IPS-20b (cell line): Measurements from ENCODE around the gene RHNO1.
A peak's percentile ranks its signal among the peaks of the same experiment; 100 is the strongest.
"Not testable (repeated sequence)": the region's sequence is repeated elsewhere in the genome, so short reads cannot be mapped to it uniquely, and the experiment has no call there.

ENCODE experiments used
- H3K27ac ChIP-seq: one replicate; pipeline ENCODE4 v1.5.1; 2013; ENCODE audit warnings: low read length
- H3K27me3 ChIP-seq: 2 replicates; pipeline ENCODE4 v1.6.1; 2013; ENCODE audit warnings: mild to moderate bottlenecking, low read length, inconsistent platforms; ENCODE audit not compliant: insufficient read depth
- H3K36me3 ChIP-seq: 2 replicates; pipeline ENCODE4 v1.6.1; 2013; ENCODE audit warnings: low read depth, mild to moderate bottlenecking, inconsistent platforms, low read length, moderate library complexity; ENCODE audit not compliant: insufficient read depth
- H3K4me1 ChIP-seq: 2 replicates; pipeline ENCODE4 v1.6.1; 2013; ENCODE audit warnings: mild to moderate bottlenecking, control low read depth, inconsistent platforms, low read length, moderate library complexity; ENCODE audit not compliant: insufficient read depth
- H3K4me3 ChIP-seq: 2 replicates; pipeline ENCODE4 v1.5.1; 2013; ENCODE audit warnings: mild to moderate bottlenecking, low read length, inconsistent platforms
- H3K9ac ChIP-seq: 2 replicates; pipeline ENCODE4 v1.6.1; 2013; ENCODE audit warnings: low read depth, mild to moderate bottlenecking, inconsistent platforms, low read length, moderate library complexity
- H3K9me3 ChIP-seq: 2 replicates; pipeline ENCODE4 v1.6.1; 2013; ENCODE audit warnings: mild to moderate bottlenecking, low read depth, low read length, inconsistent platforms; ENCODE audit not compliant: insufficient read depth

The RHNO1 gene

GRCh38 chr12:2862876-2863275 lies 14.1 kb upstream of the RHNO1 start:
- no peak overlapping the region for H3K27ac ChIP-seq
- peaks cover 95% of the 10 kb centered on the region for H3K36me3 ChIP-seq
- no peak overlapping the region for H3K9ac ChIP-seq
- no peak overlapping the region for H3K4me3 ChIP-seq
- H3K4me1 ChIP-seq = no peaks in the 10 kb centered on the region
- H3K9me3 ChIP-seq = no peaks in the 10 kb centered on the region
- no peaks in the 10 kb centered on the region for H3K27me3 ChIP-seq

- H3K4me1 ChIP-seq = not testable (repeated sequence)
- H3K36me3 ChIP-seq = peaks cover 95% of the 10 kb centered on the region
These were observed 13.6 kb upstream of the RHNO1 start for GRCh38 chr12:2863402-2863801.

GRCh38 chr12:2864198-2864597 lies 12.8 kb upstream of the RHNO1 start:
- Histone ChIP-seq H3K9ac (no peak overlapping the region), H3K4me3 (no peak overlapping the region), H3K4me1 (no peaks in the 10 kb centered on the region), H3K36me3 (peaks cover 95% of the 10 kb centered on the region), H3K27me3 (no peaks in the 10 kb centered on the region), H3K27ac (no peak overlapping the region), H3K9me3 (no peaks in the 10 kb centered on the region)

More at GRCh38 chr12:2863402-2863801, 13.6 kb upstream of the RHNO1 start:
- H3K27ac ChIP-seq, H3K27me3 ChIP-seq, H3K4me3 ChIP-seq, H3K9ac ChIP-seq, H3K9me3 ChIP-seq: not testable (repeated sequence)

- peaks cover 94% of the 10 kb centered on the region for H3K36me3 ChIP-seq
- not testable (repeated sequence) for H3K27me3 ChIP-seq, H3K9ac ChIP-seq, H3K4me3 ChIP-seq, H3K27ac ChIP-seq, H3K9me3 ChIP-seq, H3K4me1 ChIP-seq
These were observed 7.9 kb upstream of the RHNO1 start for GRCh38 chr12:2868986-2869632.

GRCh38 chr12:2876431-2877046 lies 484 bp upstream of the RHNO1 start:
- no peaks in the 10 kb centered on the region for H3K27me3 ChIP-seq
- peak overlapping the region; percentile 96; the same call in 1 of the 2 replicates for H3K9ac ChIP-seq
- H3K27ac ChIP-seq = peak overlapping the region; percentile 19
- H3K9me3 ChIP-seq = no peaks in the 10 kb centered on the region
- H3K36me3 ChIP-seq = peaks cover 51% of the 10 kb centered on the region
- peaks cover 5% of the 10 kb centered on the region; the same call in 1 of the 2 replicates for H3K4me1 ChIP-seq
- H3K4me3 ChIP-seq = peak overlapping the region; percentile 90

GRCh38 chr12:2877953-2878732 lies 1.1 kb downstream of the RHNO1 start:
- peak overlapping the region; percentile 95 for H3K27ac ChIP-seq
- H3K9me3 ChIP-seq = no peaks in the 10 kb centered on the region
- no peaks in the 10 kb centered on the region for H3K27me3 ChIP-seq
- H3K36me3 ChIP-seq = peaks cover 35% of the 10 kb centered on the region
- H3K4me1 ChIP-seq = peaks cover 5% of the 10 kb centered on the region; the same call in 1 of the 2 replicates
- H3K9ac ChIP-seq = peak overlapping the region; percentile 96; the same call in 1 of the 2 replicates
- peak overlapping the region; percentile 90 for H3K4me3 ChIP-seq

GRCh38 chr12:2879853-2880252 lies 2.8 kb downstream of the RHNO1 start:
- Histone ChIP-seq H3K27me3 (no peaks in the 10 kb centered on the region), H3K9me3 (no peaks in the 10 kb centered on the region), H3K36me3 (peaks cover 20% of the 10 kb centered on the region), H3K4me1 (peaks cover 7% of the 10 kb centered on the region; the same call in 1 of the 2 replicates), H3K4me3 (no peak overlapping the region), H3K27ac (no peak overlapping the region), H3K9ac (no peak overlapping the region)

- no peak overlapping the region for H3K9ac ChIP-seq
- H3K9me3 ChIP-seq = no peaks in the 10 kb centered on the region
- H3K27me3 ChIP-seq = no peaks in the 10 kb centered on the region
- H3K27ac ChIP-seq = no peak overlapping the region
- peaks cover 4% of the 10 kb centered on the region; the same call in 1 of the 2 replicates for H3K4me1 ChIP-seq
- peaks cover 50% of the 10 kb centered on the region for H3K36me3 ChIP-seq
- no peak overlapping the region for H3K4me3 ChIP-seq
These were observed 7.8 kb downstream of the RHNO1 start for GRCh38 chr12:2884810-2885209.

GRCh38 chr12:2886768-2887450 lies 9.9 kb downstream of the RHNO1 start:
- Histone ChIP-seq H3K4me1 (peaks cover 4% of the 10 kb centered on the region), H3K9me3 (no peaks in the 10 kb centered on the region), H3K27me3 (no peaks in the 10 kb centered on the region), H3K27ac (no peak overlapping the region), H3K9ac (no peak overlapping the region), H3K36me3 (peaks cover 38% of the 10 kb centered on the region), H3K4me3 (no peak overlapping the region)

GRCh38 chr12:2890001-2890387 lies 13.0 kb downstream of the RHNO1 start:
- peaks cover 38% of the 10 kb centered on the region for H3K36me3 ChIP-seq
- peak overlapping the region; percentile 86 for H3K4me3 ChIP-seq
- peak overlapping the region; percentile 88 for H3K27ac ChIP-seq
- peak overlapping the region; percentile 94 for H3K9ac ChIP-seq
- peaks cover under 1% of the 10 kb centered on the region for H3K4me1 ChIP-seq
- H3K27me3 ChIP-seq = no peaks in the 10 kb centered on the region
- no peaks in the 10 kb centered on the region for H3K9me3 ChIP-seq

GRCh38 chr12:2890388-2891239 lies 13.6 kb downstream of the RHNO1 start, which contains the start of gene TULP3:
Gene TULP3, plus strand, starts transcription at chr12:2890891. Its CDS starts 57 bp downstream, at chr12:2890948.
- no peaks in the 10 kb centered on the region; the same call in 1 of the 2 replicates for H3K4me1 ChIP-seq
- no peaks in the 10 kb centered on the region for H3K27me3 ChIP-seq
- H3K4me3 ChIP-seq = peak within 1 kb of the TSS; percentile 86
- H3K36me3 ChIP-seq = peaks cover 37% of the 10 kb centered on the region
- no peaks in the 10 kb centered on the region for H3K9me3 ChIP-seq
- peak within 1 kb of the TSS; percentile 88 for H3K27ac ChIP-seq
- H3K9ac ChIP-seq = peak within 1 kb of the TSS; percentile 94
